HCT116 (cell line): ENCODE results near the gene PBLD. TPM values are rescaled to one million over a fixed set of nuclear protein-coding genes. Genes with fewer than 3 reads are reported as not detected.
"Not testable (repeated sequence)": the region's sequence is repeated elsewhere in the genome, so short reads cannot be mapped to it uniquely, and the experiment has no call there.

ENCODE experiments used
- ATAC-seq: fragments of 200-7000 bp; cut with Tn5 transposase; 2 replicates; pipeline ENCODE4 v1.9.1; 2020; ENCODE audit warnings: mild to moderate bottlenecking, moderate library complexity
- BruUV-seq: library from RNA; stranded (reverse); fragments of 400-500 nt; replicated peaks from 2 replicates; lab custom pipeline; 2021; lab: Mats Ljungman, UMichigan
- CTCF ChIA-PET: fragments of 300-600 bp; sonication (Branson Sonifier 250); formaldehyde crosslinking; loops from one replicate; lab custom pipeline; 2021; ENCODE audit warnings: antibody characterized with exemption; lab: Charles Lee
- POLR2A ChIA-PET: fragments of 300-600, 350-600 bp; sonication (Branson Sonifier 250); formaldehyde crosslinking; loops from one replicate; lab custom pipeline; 2021; ENCODE audit warnings: antibody characterized with exemption; lab: Charles Lee
- RAD21 ChIA-PET, 2 experiments: fragments of 300-600 bp; sonication (Branson Sonifier 250); formaldehyde crosslinking; loops; one replicate each; lab custom pipeline; 2023; ENCODE audit warnings: low total read pairs in 2 of 2; ENCODE audit not compliant: uncharacterized antibody in 2 of 2, unreplicated experiment in 2 of 2, low non-redundant PET in 1 of 2; lab: Charles Lee
- DNase-seq: peaks from one replicate; pipeline ENCODE4 v3.0.0-alpha.2; 2010; ENCODE audit warnings: low read depth, low spot score
- H2AFZ ChIP-seq: fragments of 200-600 bp; shearing (Covaris generic), sonication (generic); 2 replicates; pipeline ENCODE4 v1.6.1; 2017; ENCODE audit warnings: low read depth, mixed run types, mixed read lengths, antibody characterized with exemption, low read length; ENCODE audit not compliant: poor library complexity, severe bottlenecking
- H3K27ac ChIP-seq: 2 replicates; pipeline ENCODE4 v1.5.1; 2012; ENCODE audit warnings: low read depth, low read length
- H3K27me3 ChIP-seq: fragments of 200-600 bp; sonication (generic); 2 replicates; pipeline ENCODE4 v1.6.1; 2016; ENCODE audit warnings: mixed run types, low read length, mixed read lengths; ENCODE audit not compliant: insufficient read depth
- H3K36me3 ChIP-seq, 2 experiments: fragments of 200-500 bp in 1 of 2; fragments of 200-600 bp in 1 of 2; sonication (Bioruptor generic) in 1 of 2; sonication (generic) in 1 of 2; 2 replicates each; pipeline versions ENCODE4 v1.5.1 to v1.6.1; 2014 to 2016; ENCODE audit warnings: low read length in 2 of 2, inconsistent platforms in 1 of 2, mixed read lengths in 1 of 2, mixed run types in 1 of 2; ENCODE audit not compliant: insufficient read depth in 2 of 2, control insufficient read depth in 1 of 2
- H3K4me1 ChIP-seq, 2 experiments: fragments of 200-600 bp in 1 of 2; sonication (generic) in 1 of 2; 2 replicates each; pipeline versions ENCODE4 v1.5.1 to v1.6.1; 2012 to 2017; ENCODE audit warnings: low read length in 2 of 2, inconsistent platforms in 1 of 2, mild to moderate bottlenecking in 1 of 2, mixed read lengths in 1 of 2, mixed run types in 1 of 2, moderate library complexity in 1 of 2; ENCODE audit not compliant: insufficient read depth in 2 of 2, control insufficient read depth in 1 of 2
- H3K4me2 ChIP-seq: fragments of 200-600 bp; sonication (generic); 2 replicates; pipeline ENCODE4 v1.6.1; 2017; ENCODE audit warnings: mixed run types, low read length, mixed read lengths
- H3K4me3 ChIP-seq, 2 experiments: fragments of 200-600 bp in 1 of 2; sonication (generic) in 1 of 2; replicated peaks in 1 of 2; 2 replicates each; pipeline ENCODE4 v1.5.1; 2011 to 2016; ENCODE audit warnings: low read length in 2 of 2, control low read depth in 1 of 2, low read depth in 1 of 2, mild to moderate bottlenecking in 1 of 2, mixed read lengths in 1 of 2, mixed run types in 1 of 2
- H3K79me2 ChIP-seq: fragments of 200-600 bp; sonication (generic); 2 replicates; pipeline ENCODE4 v1.6.1; 2017; ENCODE audit warnings: mild to moderate bottlenecking, mixed run types, low read length, moderate library complexity, mixed read lengths; ENCODE audit not compliant: insufficient read depth
- H3K9ac ChIP-seq: fragments of 200-600 bp; sonication (generic); 2 replicates; pipeline ENCODE4 v1.6.1; 2016; ENCODE audit warnings: low read length, mixed read lengths
- H3K9me2 ChIP-seq: fragments of 200-600 bp; sonication (generic), shearing (Covaris generic); 2 replicates; pipeline ENCODE4 v1.6.1; 2017; ENCODE audit warnings: mixed run types, mild to moderate bottlenecking, moderate library complexity; ENCODE audit not compliant: insufficient read depth
- H3K9me3 ChIP-seq, 2 experiments: fragments of 200-500 bp in 1 of 2; fragments of 200-600 bp in 1 of 2; sonication (Bioruptor generic) in 1 of 2; sonication (generic) in 1 of 2; 2 replicates each; pipeline ENCODE4 v1.6.1; 2014 to 2017; ENCODE audit warnings: low read length in 2 of 2, mixed read lengths in 2 of 2, inconsistent platforms in 1 of 2, low read depth in 1 of 2, mild to moderate bottlenecking in 1 of 2, mixed run types in 1 of 2, moderate library complexity in 1 of 2; ENCODE audit not compliant: control insufficient read depth in 1 of 2, insufficient read depth in 1 of 2
- H4K20me1 ChIP-seq: fragments of 200-600 bp; sonication (generic), shearing (Covaris generic); 2 replicates; pipeline ENCODE4 v1.6.1; 2017; ENCODE audit warnings: mixed run types, mild to moderate bottlenecking, moderate library complexity; ENCODE audit not compliant: insufficient read depth
- CBX3 ChIP-seq: IDR thresholded peaks from 2 replicates; pipeline ENCODE4 v1.6.1; 2012; ENCODE audit warnings: low read depth
- CEBPB ChIP-seq: IDR thresholded peaks from 2 replicates; pipeline ENCODE4 v1.6.1; 2012; ENCODE audit warnings: low read depth
- EZH2phosphoT487 ChIP-seq: fragments of 200-600 bp; IDR thresholded peaks from 2 replicates; pipeline ENCODE4 v1.6.1; 2018; ENCODE audit warnings: antibody characterized with exemption, borderline replicate concordance
- FOSL1 ChIP-seq: IDR thresholded peaks from 2 replicates; pipeline ENCODE4 v1.6.1; 2012; ENCODE audit warnings: low read depth
- MAX ChIP-seq: IDR thresholded peaks from 2 replicates; pipeline ENCODE4 v1.6.1; 2012
- POLR2A ChIP-seq: IDR thresholded peaks from 2 replicates; pipeline ENCODE4 v1.7.0; 2011; ENCODE audit warnings: borderline replicate concordance; ENCODE audit not compliant: insufficient read depth, insufficient read length; ENCODE audit errors: extremely low read depth
- POLR2AphosphoS5 ChIP-seq: IDR thresholded peaks from 2 replicates; pipeline ENCODE4 v1.6.1; 2011; ENCODE audit warnings: mild to moderate bottlenecking, low read depth, low read length, moderate library complexity
- SIN3A ChIP-seq: IDR thresholded peaks from 2 replicates; pipeline ENCODE4 v1.6.1; 2012; ENCODE audit warnings: low read depth
- SRF ChIP-seq: IDR thresholded peaks from 2 replicates; pipeline ENCODE4 v1.6.1; 2012; ENCODE audit warnings: low read depth
- ZFX ChIP-seq: fragments of 450-650 bp; IDR thresholded peaks from 2 replicates; pipeline ENCODE4 v1.6.1; 2017
- intact Hi-C: fragments of 100-400 bp; cut with micrococcal nuclease; formaldehyde crosslinking; loops from 2 replicates; pipeline ENCODE4 v1.10.0; 2022
- total RNA-seq: library from RNA; stranded (reverse); gene quantifications from one replicate; pipeline ENCODE4 v1.2.1, GENCODE V29; 2021; ENCODE audit not compliant: unreplicated experiment
- TF ChIP-seq, protein P1 (sequence below): IDR thresholded peaks from 2 replicates; pipeline ENCODE4 v1.6.1; 2011; ENCODE audit warnings: mild to moderate bottlenecking, low read length, moderate library complexity; ENCODE audit not compliant: insufficient replicate concordance; ENCODE audit errors: extremely low read depth

Gene PBLD
- total RNA-seq, 1 experiment from 2014 or later = 2.2 TPM

DNA sequence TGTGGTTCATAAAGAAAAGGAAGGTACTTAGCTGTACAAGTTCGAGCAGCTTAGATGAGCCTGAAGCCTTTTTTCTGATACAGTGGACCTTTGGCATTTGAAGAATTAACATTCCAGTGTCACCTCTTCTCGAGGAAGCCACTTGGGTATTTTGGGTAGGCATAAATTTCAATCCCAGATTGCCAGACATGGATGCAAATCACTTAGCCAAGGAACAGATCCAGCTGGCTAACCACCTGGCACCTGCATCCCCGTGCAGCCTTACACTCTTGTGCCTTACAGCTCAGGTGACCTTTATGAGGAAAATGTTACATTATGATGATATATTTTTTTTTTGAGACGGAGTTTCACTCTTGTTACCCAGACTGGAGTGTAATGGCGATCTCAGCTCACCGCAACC lies 84.8 kb downstream of the PBLD start:
- intact Hi-C loops = no loop called here
- H3K4me1 ChIP-seq = no peaks in the 10 kb centered on the region
- no peaks in the 10 kb centered on the region for H4K20me1 ChIP-seq
- H3K9ac ChIP-seq = no peak overlapping the region
- ChIA-PET CTCF (no interaction called here), RAD21 (no interaction called here), POLR2A (no interaction called here)
- no peak overlapping the region for H2AFZ ChIP-seq
- no peak for DNase-seq
- no peak overlapping the region for H3K4me3 ChIP-seq
- H3K9me3 ChIP-seq = no peaks in the 10 kb centered on the region
- 0 out of 2 replicates have a peak, but pooled peaks cover 5% of the 10 kb centered on the region for H3K9me2 ChIP-seq
- no peak for ATAC-seq
- H3K27me3 ChIP-seq = no peaks in the 10 kb centered on the region
- H3K36me3 ChIP-seq = no peaks in the 10 kb centered on the region
- no peak overlapping the region for H3K4me2 ChIP-seq
- H3K79me2 ChIP-seq = no peaks in the 10 kb centered on the region
- no peak overlapping the region for H3K27ac ChIP-seq
- no TSS peak for BruUV-seq
- TF ChIP-seq POLR2AphosphoS5 = no peak
- no peak for TF ChIP-seq POLR2A
- no peak for TF ChIP-seq EZH2phosphoT487
- TF ChIP-seq MAX = no peak
- no peak for TF ChIP-seq SIN3A
- TF ChIP-seq FOSL1 = no peak
- TF ChIP-seq SRF = no peak
- TF ChIP-seq ZFX = no peak
- no peak for TF ChIP-seq CEBPB
- no peak for TF ChIP-seq CBX3
- TF ChIP-seq, protein P1, sequence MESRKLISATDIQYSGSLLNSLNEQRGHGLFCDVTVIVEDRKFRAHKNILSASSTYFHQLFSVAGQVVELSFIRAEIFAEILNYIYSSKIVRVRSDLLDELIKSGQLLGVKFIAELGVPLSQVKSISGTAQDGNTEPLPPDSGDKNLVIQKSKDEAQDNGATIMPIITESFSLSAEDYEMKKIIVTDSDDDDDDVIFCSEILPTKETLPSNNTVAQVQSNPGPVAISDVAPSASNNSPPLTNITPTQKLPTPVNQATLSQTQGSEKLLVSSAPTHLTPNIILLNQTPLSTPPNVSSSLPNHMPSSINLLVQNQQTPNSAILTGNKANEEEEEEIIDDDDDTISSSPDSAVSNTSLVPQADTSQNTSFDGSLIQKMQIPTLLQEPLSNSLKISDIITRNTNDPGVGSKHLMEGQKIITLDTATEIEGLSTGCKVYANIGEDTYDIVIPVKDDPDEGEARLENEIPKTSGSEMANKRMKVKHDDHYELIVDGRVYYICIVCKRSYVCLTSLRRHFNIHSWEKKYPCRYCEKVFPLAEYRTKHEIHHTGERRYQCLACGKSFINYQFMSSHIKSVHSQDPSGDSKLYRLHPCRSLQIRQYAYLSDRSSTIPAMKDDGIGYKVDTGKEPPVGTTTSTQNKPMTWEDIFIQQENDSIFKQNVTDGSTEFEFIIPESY = no peak

- intact Hi-C loops, H3K4me1 ChIP-seq, H3K79me2 ChIP-seq, CTCF ChIA-PET, DNase-seq, H4K20me1 ChIP-seq, H3K9me3 ChIP-seq, H2AFZ ChIP-seq, H3K27me3 ChIP-seq, H3K9me2 ChIP-seq, POLR2A ChIA-PET, RAD21 ChIA-PET, H3K4me2 ChIP-seq, H3K9ac ChIP-seq, BruUV-seq, ATAC-seq, H3K36me3 ChIP-seq, H3K4me3 ChIP-seq, H3K27ac ChIP-seq: not testable (repeated sequence)
These were observed 86.3 kb downstream of the PBLD start for GRCh38 chr10:68246397-68246796.
